Measurements from ENCODE around the gene PTPRA.

DNA sequence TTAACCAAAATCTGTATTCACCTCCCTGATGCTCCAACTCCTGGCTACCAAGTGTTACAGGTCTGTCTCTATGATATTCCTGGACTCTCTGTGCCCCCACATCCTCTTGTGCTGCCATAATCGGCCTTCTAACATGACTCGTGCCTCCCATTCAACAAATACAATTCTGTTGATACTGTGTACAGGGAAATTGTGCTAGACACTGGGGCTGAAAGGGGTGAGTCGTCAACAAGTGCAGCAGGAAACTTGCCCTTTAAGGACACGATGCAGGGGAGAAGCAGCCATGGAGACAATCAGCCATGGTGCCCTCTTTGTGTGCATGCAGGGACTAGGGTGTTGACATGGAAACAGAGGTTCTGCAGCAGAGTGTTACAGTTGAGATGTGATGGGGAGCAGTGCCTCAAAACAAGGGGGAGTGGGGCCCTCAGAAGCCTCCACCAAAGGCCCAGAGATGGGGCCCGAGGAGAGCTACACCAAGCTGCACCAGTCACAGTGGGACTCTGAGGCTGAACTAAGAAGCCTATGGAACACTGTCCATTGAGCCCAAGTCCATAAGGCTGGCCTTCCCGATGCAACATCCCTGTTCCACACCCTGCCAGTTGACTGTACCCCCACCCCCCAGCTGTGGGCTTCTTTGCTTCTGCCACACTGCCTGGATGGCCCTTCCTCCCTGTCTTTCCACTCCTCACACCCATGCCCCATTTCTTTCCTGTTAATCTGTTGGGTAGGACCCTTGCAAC lies 35.9 kb upstream of the PTPRA start:
- TF ChIP-seq, protein P1, sequence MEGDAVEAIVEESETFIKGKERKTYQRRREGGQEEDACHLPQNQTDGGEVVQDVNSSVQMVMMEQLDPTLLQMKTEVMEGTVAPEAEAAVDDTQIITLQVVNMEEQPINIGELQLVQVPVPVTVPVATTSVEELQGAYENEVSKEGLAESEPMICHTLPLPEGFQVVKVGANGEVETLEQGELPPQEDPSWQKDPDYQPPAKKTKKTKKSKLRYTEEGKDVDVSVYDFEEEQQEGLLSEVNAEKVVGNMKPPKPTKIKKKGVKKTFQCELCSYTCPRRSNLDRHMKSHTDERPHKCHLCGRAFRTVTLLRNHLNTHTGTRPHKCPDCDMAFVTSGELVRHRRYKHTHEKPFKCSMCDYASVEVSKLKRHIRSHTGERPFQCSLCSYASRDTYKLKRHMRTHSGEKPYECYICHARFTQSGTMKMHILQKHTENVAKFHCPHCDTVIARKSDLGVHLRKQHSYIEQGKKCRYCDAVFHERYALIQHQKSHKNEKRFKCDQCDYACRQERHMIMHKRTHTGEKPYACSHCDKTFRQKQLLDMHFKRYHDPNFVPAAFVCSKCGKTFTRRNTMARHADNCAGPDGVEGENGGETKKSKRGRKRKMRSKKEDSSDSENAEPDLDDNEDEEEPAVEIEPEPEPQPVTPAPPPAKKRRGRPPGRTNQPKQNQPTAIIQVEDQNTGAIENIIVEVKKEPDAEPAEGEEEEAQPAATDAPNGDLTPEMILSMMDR (IDR thresholded peaks at IDR 0.05), result no peak
- no peak for TF ChIP-seq POLR2A (IDR thresholded peaks at IDR 0.05)

Measured in adrenal gland (tissue), 5 donors.